CD4-positive, CD25-positive, alpha-beta regulatory T cell (primary cell): ENCODE results near the gene MLIP. TPM values are rescaled to one million over a fixed set of nuclear protein-coding genes. Genes with fewer than 3 reads are reported as not detected.
"Not testable (repeated sequence)": the region's sequence is repeated elsewhere in the genome, so short reads cannot be mapped to it uniquely, and the experiment has no call there.

Source experiments
- ATAC-seq, 2 donors: fragments of 150-1000 bp; cut with Tn5 transposase; one replicate each; pipeline ENCODE4 v1.10.0; 2021; ENCODE audit warnings: low read depth in 2 of 2, moderate number of reproducible peaks in 2 of 2, moderate library complexity in 1 of 2
- DNase-seq, 3 donors: peaks; one replicate each; pipeline versions ENCODE4 v3.0.0 to v3.0.0-alpha.2; 2012 to 2022; ENCODE audit warnings: mixed read lengths in 1 of 3
- H3K27ac ChIP-seq: one replicate; pipeline ENCODE4 v1.7.0; 2013; ENCODE audit warnings: mild to moderate bottlenecking, low read length; ENCODE audit not compliant: insufficient read depth, poor library complexity, severe bottlenecking
- H3K27me3 ChIP-seq: one replicate; pipeline ENCODE4 v1.7.0; 2013; ENCODE audit warnings: low read length; ENCODE audit not compliant: control insufficient read depth, insufficient read depth
- H3K36me3 ChIP-seq: one replicate; pipeline ENCODE4 v1.7.0; 2013; ENCODE audit warnings: mild to moderate bottlenecking, low read length, moderate library complexity; ENCODE audit not compliant: control insufficient read depth, insufficient read depth
- H3K4me1 ChIP-seq: 2 replicates; pipeline ENCODE4 v1.7.0; 2013; ENCODE audit warnings: mild to moderate bottlenecking, low read length; ENCODE audit not compliant: insufficient read depth, control insufficient read depth, poor library complexity, severe bottlenecking
- H3K4me3 ChIP-seq: one replicate; pipeline ENCODE4 v1.7.0; 2013; ENCODE audit warnings: low read depth, mild to moderate bottlenecking, low read length, moderate library complexity
- H3K9me3 ChIP-seq, 2 experiments: 1 replicate in 1 of 2; 2 replicates in 1 of 2; pipeline ENCODE4 v1.7.0; 2013; ENCODE audit warnings: low read length in 2 of 2, mild to moderate bottlenecking in 1 of 2, moderate library complexity in 1 of 2; ENCODE audit not compliant: control insufficient read depth in 2 of 2
- H3K27ac Mint-ChIP-seq, 3 donors: one replicate each; pipeline ENCODE4 v1.8.0; 2020 to 2022; ENCODE audit warnings: mild to moderate bottlenecking in 3 of 3, mixed read lengths in 3 of 3, moderate library complexity in 2 of 3
- H3K27me3 Mint-ChIP-seq: one replicate; pipeline ENCODE4 v1.8.0; 2022; ENCODE audit warnings: mild to moderate bottlenecking, mixed read lengths
- H3K36me3 Mint-ChIP-seq: one replicate; pipeline ENCODE4 v1.8.0; 2020; ENCODE audit warnings: mixed read lengths
- H3K4me1 Mint-ChIP-seq, 4 donors: one replicate each; pipeline ENCODE4 v1.8.0; 2020 to 2022; ENCODE audit warnings: mixed read lengths in 4 of 4, mild to moderate bottlenecking in 1 of 4
- H3K4me3 Mint-ChIP-seq, 4 donors: one replicate each; pipeline ENCODE4 v1.8.0; 2020 to 2022; ENCODE audit warnings: mild to moderate bottlenecking in 4 of 4, mixed read lengths in 4 of 4, moderate library complexity in 3 of 4
- H3K9me3 Mint-ChIP-seq, 7 donors: one replicate each; pipeline ENCODE4 v1.8.0; 2020 to 2022; ENCODE audit warnings: mixed read lengths in 7 of 7, mild to moderate bottlenecking in 3 of 7, moderate library complexity in 2 of 7
- polyA plus RNA-seq, 4 donors: library from polyadenylated mRNA; unstranded; fragments of 300-500 nt; fragmentation: Illumina TruSeq; gene quantifications; one replicate each; pipeline ENCODE4 v1.2.3, GENCODE V29; 2021
- total RNA-seq: library from RNA; stranded (reverse); gene quantifications from one replicate; pipeline ENCODE4 v1.2.3, GENCODE V29; 2022

Gene MLIP
- total and polyA plus RNA-seq, 5 donors from 2014 or later = not detected

- H3K36me3 Mint-ChIP-seq = no peaks in the 10 kb centered on the region
- H3K4me1 Mint-ChIP-seq = no peaks in the 10 kb centered on the region
- H3K27ac ChIP-seq = no peak overlapping the region
- H3K27ac Mint-ChIP-seq = no peak overlapping the region
- ATAC-seq = no peak
- H3K27me3 Mint-ChIP-seq = no peaks in the 10 kb centered on the region
- DNase-seq = no peak
- H3K4me3 ChIP-seq = no peak overlapping the region
- H3K4me1 ChIP-seq = no peaks in the 10 kb centered on the region
- no peaks in the 10 kb centered on the region for H3K36me3 ChIP-seq
- no peaks in the 10 kb centered on the region for H3K9me3 ChIP-seq
- no peaks in the 10 kb centered on the region for H3K27me3 ChIP-seq
- no peaks in the 10 kb centered on the region for H3K9me3 Mint-ChIP-seq
- H3K4me3 Mint-ChIP-seq = no peak overlapping the region
Measured at GRCh38 chr6:54074578-54075195, 36.6 kb upstream of the MLIP start.

GRCh38 chr6:54076159-54076789 lies 35.0 kb upstream of the MLIP start:
- no peak overlapping the region for H3K27ac Mint-ChIP-seq
- no peaks in the 10 kb centered on the region for H3K9me3 ChIP-seq
- H3K4me3 Mint-ChIP-seq = no peak overlapping the region
- H3K27me3 ChIP-seq = no peaks in the 10 kb centered on the region
- ATAC-seq (no peak), DNase-seq (no peak)
- H3K36me3 ChIP-seq = no peaks in the 10 kb centered on the region
- H3K4me1 Mint-ChIP-seq = no peaks in the 10 kb centered on the region
- no peaks in the 10 kb centered on the region for H3K27me3 Mint-ChIP-seq
- no peak overlapping the region for H3K4me3 ChIP-seq
- no peaks in the 10 kb centered on the region for H3K36me3 Mint-ChIP-seq
- no peak overlapping the region for H3K27ac ChIP-seq
- H3K4me1 ChIP-seq = no peaks in the 10 kb centered on the region
- no peaks in the 10 kb centered on the region for H3K9me3 Mint-ChIP-seq

- not testable (repeated sequence) for DNase-seq, H3K27ac ChIP-seq, H3K27me3 Mint-ChIP-seq, ATAC-seq, H3K27ac Mint-ChIP-seq, H3K36me3 Mint-ChIP-seq, H3K4me1 ChIP-seq, H3K27me3 ChIP-seq, H3K4me1 Mint-ChIP-seq, H3K9me3 ChIP-seq, H3K36me3 ChIP-seq, H3K4me3 Mint-ChIP-seq, H3K4me3 ChIP-seq, H3K9me3 Mint-ChIP-seq
Measured at GRCh38 chr6:54081499-54081898, 29.7 kb upstream of the MLIP start.

DNA sequence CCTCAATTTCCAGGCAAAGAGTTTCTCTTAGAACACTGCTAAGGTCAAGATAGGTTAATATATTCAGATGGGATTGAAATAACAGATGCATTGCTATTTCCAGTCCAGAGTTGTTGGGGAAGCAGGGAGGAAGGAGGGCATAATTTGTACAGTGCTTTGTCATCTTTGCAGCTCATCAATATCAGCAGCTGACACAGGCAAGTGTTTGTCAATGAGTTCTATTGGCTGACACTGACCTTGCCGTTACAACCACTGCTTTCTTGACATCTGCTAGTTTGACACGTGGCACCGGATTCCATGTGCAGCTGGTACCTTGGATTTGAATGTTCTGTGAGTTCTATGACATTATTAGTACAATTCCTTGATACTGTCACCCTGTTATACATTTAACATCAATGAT lies 28.0 kb upstream of the MLIP start:
- H3K27ac ChIP-seq = no peak overlapping the region
- Mint-ChIP-seq H3K27me3 (no peaks in the 10 kb centered on the region), H3K9me3 (no peaks in the 10 kb centered on the region), H3K4me3 (no peak overlapping the region), H3K27ac (no peak overlapping the region), H3K4me1 (no peaks in the 10 kb centered on the region), H3K36me3 (no peaks in the 10 kb centered on the region)
- H3K36me3 ChIP-seq = no peaks in the 10 kb centered on the region
- H3K4me3 ChIP-seq = no peak overlapping the region
- no peak for ATAC-seq
- no peak for DNase-seq
- H3K4me1 ChIP-seq = no peaks in the 10 kb centered on the region
- no peaks in the 10 kb centered on the region for H3K9me3 ChIP-seq
- H3K27me3 ChIP-seq = no peaks in the 10 kb centered on the region

DNA sequence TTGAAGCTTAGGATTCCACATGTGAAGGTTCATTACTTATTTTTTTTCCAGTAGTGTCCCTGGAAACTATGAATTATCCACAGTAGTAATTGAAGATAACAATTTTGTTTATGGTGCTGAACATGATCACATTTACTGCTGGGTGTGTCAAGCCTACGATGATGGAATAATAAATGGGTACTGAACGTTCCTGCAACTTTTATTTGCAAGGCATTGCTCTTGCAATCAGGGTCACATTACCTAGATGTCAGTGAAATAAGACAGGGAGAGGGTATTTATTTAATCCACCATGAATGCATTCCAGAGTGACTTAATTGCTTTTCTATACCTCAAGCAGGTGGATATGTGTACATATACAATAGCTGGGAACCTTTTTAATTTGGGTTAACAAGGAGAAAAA lies 27.0 kb upstream of the MLIP start:
- DNase-seq (no peak), ATAC-seq (no peak)
- H3K4me1 Mint-ChIP-seq = no peaks in the 10 kb centered on the region
- H3K9me3 Mint-ChIP-seq = no peaks in the 10 kb centered on the region
- Histone ChIP-seq H3K4me3 (no peak overlapping the region), H3K27me3 (no peaks in the 10 kb centered on the region), H3K9me3 (no peaks in the 10 kb centered on the region), H3K27ac (no peak overlapping the region), H3K4me1 (no peaks in the 10 kb centered on the region), H3K36me3 (no peaks in the 10 kb centered on the region)
- no peak overlapping the region for H3K4me3 Mint-ChIP-seq
- H3K27ac Mint-ChIP-seq = no peak overlapping the region
- no peaks in the 10 kb centered on the region for H3K36me3 Mint-ChIP-seq
- no peaks in the 10 kb centered on the region for H3K27me3 Mint-ChIP-seq

DNA sequence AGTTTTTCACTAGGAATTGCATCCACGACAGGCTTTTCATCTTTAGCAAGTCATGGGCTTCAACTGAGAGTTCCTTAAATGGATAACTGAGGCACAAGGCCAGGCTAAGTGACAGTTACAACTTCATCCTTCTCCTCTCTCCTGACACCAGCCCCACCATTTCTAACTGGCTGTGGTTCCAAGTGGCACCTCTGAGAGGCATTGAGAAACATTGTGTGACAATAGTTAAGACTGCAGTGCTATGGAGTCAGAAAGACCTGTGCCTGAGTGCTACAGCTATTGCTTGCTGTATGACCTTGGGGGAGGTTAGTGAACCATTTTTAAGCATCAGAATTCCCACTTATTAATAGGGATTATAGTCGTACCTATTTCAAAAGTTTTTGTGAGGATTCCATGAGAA lies 26.2 kb upstream of the MLIP start:
- DNase-seq (no peak), ATAC-seq (no peak)
- no peak overlapping the region for H3K27ac Mint-ChIP-seq
- no peaks in the 10 kb centered on the region for H3K27me3 ChIP-seq
- no peak overlapping the region for H3K4me3 ChIP-seq
- no peak overlapping the region for H3K4me3 Mint-ChIP-seq
- no peaks in the 10 kb centered on the region for H3K36me3 ChIP-seq
- no peak overlapping the region for H3K27ac ChIP-seq
- H3K36me3 Mint-ChIP-seq = no peaks in the 10 kb centered on the region
- no peaks in the 10 kb centered on the region for H3K4me1 ChIP-seq
- H3K4me1 Mint-ChIP-seq = no peaks in the 10 kb centered on the region
- H3K27me3 Mint-ChIP-seq = no peaks in the 10 kb centered on the region
- H3K9me3 ChIP-seq = no peaks in the 10 kb centered on the region
- no peaks in the 10 kb centered on the region for H3K9me3 Mint-ChIP-seq

- Mint-ChIP-seq H3K4me3 (no peak overlapping the region), H3K4me1 (no peaks in the 10 kb centered on the region), H3K9me3 (peaks cover 0 to 2% (median 0%) of the 10 kb centered on the region in 7 donors), H3K27ac (no peak overlapping the region), H3K36me3 (no peaks in the 10 kb centered on the region), H3K27me3 (no peaks in the 10 kb centered on the region)
- H3K27ac ChIP-seq = no peak overlapping the region
- no peaks in the 10 kb centered on the region for H3K9me3 ChIP-seq
- H3K27me3 ChIP-seq = no peaks in the 10 kb centered on the region
- DNase-seq = no peak
- no peaks in the 10 kb centered on the region for H3K36me3 ChIP-seq
- H3K4me1 ChIP-seq = no peaks in the 10 kb centered on the region
- H3K4me3 ChIP-seq = no peak overlapping the region
- no peak for ATAC-seq
Measured at GRCh38 chr6:54085541-54085940, 25.7 kb upstream of the MLIP start.

- H3K4me1 ChIP-seq = no peaks in the 10 kb centered on the region
- Mint-ChIP-seq H3K4me1 (no peaks in the 10 kb centered on the region), H3K9me3 (peaks cover 0 to 2% (median 0%) of the 10 kb centered on the region in 7 donors), H3K27me3 (no peaks in the 10 kb centered on the region), H3K4me3 (no peak overlapping the region), H3K36me3 (no peaks in the 10 kb centered on the region), H3K27ac (no peak overlapping the region)
- ATAC-seq = no peak
- H3K4me3 ChIP-seq = no peak overlapping the region
- DNase-seq = no peak
- no peaks in the 10 kb centered on the region for H3K9me3 ChIP-seq
- H3K36me3 ChIP-seq = no peaks in the 10 kb centered on the region
- H3K27me3 ChIP-seq = no peaks in the 10 kb centered on the region
- H3K27ac ChIP-seq = no peak overlapping the region
Measured at GRCh38 chr6:54086439-54086838, 24.8 kb upstream of the MLIP start.
